NCI-H82 treated with DMSO at 0.1 percent for 48 hours (cell line): ENCODE data around the gene CLGN.
A peak's percentile ranks its signal among the peaks of the same experiment; 100 is the strongest.
"Not testable (repeated sequence)": the region's sequence is repeated elsewhere in the genome, so short reads cannot be mapped to it uniquely, and the experiment has no call there.

Experiments
- DNase-seq: peaks from one replicate; lab custom pipeline; 2025; ENCODE audit not compliant: unreplicated experiment; lab: John Stamatoyannopoulos, UW

The CLGN gene, protein sequence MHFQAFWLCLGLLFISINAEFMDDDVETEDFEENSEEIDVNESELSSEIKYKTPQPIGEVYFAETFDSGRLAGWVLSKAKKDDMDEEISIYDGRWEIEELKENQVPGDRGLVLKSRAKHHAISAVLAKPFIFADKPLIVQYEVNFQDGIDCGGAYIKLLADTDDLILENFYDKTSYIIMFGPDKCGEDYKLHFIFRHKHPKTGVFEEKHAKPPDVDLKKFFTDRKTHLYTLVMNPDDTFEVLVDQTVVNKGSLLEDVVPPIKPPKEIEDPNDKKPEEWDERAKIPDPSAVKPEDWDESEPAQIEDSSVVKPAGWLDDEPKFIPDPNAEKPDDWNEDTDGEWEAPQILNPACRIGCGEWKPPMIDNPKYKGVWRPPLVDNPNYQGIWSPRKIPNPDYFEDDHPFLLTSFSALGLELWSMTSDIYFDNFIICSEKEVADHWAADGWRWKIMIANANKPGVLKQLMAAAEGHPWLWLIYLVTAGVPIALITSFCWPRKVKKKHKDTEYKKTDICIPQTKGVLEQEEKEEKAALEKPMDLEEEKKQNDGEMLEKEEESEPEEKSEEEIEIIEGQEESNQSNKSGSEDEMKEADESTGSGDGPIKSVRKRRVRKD

DNA sequence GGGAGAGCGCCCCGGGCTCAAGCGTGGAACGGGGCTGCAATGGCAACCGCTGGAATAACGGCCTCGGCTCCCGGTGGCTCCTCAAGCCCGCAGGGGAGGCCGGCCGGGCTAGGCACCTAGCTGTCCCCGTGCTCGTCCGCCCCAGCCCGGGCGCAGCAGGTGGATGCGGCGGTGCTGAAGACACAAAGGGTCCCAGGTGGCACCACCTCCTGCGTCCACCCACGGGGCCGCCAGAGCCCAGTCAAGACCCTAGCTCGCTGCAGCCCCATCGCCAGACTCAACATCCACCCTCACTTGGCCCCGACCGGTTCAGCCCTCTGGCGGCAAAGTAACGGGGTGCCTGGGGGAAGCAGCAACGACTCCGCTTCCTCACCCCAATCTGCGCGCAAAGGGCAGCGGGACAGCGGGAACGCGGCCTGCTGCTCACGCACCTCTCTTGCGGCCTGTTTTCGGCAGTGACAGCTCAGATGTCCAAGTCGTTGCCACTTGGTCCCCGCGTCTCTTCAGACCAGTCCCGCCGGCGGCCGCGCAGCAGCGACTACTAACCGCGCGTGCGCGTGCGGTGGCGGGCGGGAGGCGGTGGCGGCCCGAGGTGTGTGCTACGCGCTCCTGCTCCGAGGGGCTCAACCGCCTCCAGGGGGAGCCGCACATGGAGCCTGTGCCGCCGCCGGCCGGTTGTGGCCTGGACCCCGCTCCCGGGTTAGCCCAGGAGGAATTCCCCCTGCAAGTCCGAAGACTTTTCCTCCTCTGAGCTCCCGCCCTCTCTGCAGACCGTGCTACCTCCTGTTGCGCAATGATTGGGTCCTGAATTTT lies at the start of gene CLGN:
Gene CLGN, minus strand, starts transcription at position 543 of the 813 bp plus-strand sequence. CDS start 14,570 bp downstream, outside the sequence.
- DNase-seq: peak; percentile 65

DNA sequence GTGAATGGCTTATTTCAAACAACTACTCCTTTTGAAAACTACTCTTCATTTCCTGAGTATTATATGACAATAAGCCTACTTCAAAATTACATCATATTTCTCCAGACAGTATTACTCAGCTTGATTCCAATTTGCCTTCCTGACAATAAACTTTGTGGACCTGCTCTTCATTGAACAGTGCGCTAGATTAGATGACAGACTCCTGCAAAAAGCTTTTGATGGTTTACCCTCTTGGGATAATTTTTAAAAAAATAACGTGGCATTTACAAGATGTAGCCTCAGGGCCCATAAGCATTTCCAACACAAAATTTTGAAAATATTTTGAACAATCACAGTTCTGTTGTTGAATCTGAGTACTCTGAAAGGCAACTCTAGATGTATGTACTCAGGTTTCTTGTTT lies 44.7 kb upstream of the CLGN start:
- DNase-seq: no peak

DNA sequence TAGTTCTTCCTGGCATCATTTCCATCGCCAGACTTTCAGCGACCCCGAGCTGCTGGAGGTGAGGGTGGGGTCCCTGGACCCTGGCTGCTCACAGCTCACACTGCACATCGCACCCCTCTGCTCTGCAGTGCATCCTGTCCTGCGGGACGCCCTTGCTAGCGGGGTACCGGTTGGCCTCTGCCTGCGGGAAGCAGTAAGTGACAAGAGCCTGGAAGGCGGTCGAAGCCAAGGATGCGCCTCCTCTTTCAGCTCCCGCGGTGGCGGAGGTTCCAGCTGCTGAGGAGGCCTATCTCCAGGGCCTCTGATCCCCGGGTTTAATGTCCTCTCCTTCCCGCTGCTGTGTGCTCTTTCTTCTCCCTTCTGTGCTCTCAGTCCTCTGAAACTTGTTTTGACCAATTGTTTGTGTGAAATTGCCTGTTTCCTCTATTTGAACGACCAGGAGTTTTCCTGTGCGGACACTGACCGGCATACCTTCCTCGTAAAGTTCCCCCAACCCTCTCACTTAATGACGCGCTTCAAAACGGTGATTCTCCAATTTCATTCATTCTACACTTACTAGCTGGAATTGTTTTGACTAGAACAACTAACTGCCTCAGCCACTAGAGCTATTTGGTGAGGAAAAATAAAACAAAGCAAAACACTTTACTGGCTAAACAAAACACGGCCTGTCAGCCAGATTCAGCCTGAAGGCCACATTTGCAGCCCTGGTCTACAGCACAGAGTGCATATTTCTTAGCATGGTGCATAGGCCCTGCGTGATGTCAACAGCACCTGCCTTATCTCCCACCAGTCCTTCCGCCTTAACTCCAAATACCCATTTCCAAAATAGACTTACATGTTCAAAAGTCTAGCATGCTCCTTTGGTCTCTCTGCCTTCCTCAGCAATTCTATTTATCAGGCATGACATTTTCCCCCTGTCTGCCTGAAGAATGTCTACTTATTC lies 42.6 kb upstream of the CLGN start:
- DNase-seq: no peak

DNA sequence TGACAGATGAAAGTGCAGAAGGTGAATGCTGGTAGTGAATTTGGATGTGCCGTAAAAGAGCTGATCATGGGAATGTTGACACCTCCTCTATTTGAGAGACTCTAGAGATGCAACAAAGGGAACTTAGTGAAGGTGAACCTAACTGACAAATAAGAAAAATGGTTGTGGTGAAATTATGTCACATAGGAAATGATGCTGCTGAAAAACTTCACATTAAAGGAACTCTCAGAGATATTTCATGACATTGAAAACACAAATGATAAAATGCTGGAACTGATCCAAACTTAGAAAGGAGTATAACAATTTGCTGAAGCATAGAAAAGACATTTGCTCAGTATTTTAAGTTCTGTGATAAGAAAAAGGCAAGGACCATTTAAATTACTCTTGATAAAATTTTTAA lies 38.7 kb upstream of the CLGN start:
- no peak for DNase-seq

DNA sequence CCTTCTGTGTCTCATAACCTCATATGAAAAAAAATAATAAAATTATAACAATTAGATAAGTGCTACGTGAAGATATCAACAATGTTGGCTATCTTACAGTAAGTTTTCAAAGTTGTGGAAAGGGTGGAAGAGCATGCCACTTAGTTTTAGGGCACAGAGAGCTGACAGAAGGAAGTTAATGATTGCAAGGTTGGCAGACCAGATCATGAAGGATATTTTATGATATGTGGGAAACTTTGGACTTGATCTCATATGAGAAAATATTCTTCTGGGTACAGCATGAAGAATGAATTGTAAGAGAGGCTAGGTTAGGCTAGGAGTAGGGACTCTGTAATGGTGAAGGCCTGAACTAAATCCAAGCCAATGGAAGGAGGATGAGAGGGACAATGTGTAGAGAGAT lies 36.2 kb upstream of the CLGN start:
- DNase-seq: no peak

DNA sequence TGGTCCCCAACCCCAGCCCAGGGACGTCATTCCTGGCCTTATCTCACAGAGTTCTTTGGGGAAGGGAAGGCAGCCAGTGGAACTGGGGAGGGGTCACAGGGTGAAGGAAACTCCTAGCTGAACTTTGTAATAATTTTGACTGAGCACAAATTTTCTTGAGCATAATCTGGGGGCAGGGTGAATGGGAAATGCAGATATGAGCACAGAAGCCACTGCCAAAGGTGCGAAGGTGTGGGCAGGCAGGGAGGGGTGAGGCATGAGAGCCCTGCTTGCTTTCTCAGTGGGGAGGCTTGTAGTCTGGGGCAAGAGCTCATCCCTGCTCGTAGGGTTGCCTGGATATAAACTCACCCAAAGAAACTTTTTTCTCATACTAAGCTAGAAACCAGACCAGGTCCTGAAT lies 35.7 kb upstream of the CLGN start:
- no peak for DNase-seq

DNA sequence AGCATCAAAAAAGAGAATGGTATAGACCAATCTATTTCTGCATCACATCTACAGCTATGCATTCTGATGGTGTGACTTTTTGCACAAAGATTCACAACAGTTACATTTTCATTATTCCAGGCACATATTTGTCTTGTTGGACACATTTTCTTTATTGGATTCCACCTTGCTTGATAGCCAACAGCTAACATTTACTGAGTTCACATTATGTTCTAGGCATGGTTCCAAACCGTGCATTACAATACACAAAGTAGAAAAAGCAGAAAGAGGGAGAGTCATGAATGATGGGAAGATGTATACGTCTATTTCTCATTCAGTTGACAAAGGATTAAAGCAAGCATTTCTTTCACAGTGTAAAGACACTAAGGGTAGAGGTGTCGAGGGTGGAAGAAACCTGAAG lies 22.9 kb upstream of the CLGN start:
- no peak for DNase-seq

DNA sequence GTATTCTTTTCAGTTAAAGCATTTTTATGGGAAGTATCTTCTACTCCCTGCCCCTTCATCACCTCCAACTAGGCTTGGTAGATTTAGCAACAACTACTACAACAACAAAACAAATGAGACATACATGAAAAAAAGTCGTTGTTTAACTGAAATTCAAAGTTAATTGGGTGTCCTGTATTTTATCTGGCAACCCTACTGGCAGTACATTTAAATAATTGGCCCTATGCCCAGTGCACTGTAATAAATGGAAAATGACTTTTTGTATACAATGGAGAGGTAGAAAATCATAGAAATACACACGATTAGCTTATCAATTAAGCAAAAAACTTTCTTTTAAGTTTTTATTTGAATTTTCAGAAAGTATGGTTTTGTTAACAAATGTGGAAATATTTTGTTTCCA lies 21.4 kb upstream of the CLGN start:
- DNase-seq: no peak

DNA sequence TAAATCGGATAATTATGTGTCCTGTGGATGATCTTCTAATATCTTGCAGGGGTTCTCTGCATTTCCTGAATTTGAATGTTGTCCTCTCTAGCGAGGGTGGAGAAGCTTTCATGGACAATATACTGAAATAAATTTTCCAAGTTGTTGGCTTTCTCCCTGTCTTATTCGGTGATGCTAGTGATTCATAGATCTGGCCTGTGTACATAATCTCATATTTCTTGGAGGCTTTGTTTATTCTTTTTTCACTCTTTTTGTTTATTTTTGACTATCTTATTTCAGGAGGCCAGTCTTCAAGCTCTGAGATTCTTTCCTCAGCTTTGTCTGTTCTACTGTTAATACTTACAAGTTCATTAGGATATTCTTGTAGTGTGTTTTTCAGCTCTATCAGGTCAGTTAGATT lies 20.7 kb upstream of the CLGN start:
- no peak for DNase-seq

DNA sequence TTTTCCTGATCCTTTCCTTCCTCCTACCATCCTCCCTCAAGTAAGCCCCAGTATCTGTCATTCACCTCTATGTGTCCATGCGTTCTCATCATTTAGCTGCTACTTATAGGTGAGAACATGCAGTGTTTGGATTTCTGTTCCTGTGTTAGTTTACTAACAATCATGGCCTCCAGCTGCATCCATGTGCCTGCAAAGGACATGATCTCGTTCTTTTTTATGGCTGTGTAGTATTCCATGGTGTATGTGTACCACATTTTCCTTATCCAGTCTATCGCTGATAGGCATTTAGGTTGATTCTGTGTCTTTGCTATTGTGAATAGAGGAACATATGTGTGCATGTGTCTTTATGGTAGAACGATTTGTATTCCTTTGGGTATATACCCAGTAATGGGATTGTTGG lies 16.9 kb upstream of the CLGN start:
- DNase-seq: not testable (repeated sequence)

DNA sequence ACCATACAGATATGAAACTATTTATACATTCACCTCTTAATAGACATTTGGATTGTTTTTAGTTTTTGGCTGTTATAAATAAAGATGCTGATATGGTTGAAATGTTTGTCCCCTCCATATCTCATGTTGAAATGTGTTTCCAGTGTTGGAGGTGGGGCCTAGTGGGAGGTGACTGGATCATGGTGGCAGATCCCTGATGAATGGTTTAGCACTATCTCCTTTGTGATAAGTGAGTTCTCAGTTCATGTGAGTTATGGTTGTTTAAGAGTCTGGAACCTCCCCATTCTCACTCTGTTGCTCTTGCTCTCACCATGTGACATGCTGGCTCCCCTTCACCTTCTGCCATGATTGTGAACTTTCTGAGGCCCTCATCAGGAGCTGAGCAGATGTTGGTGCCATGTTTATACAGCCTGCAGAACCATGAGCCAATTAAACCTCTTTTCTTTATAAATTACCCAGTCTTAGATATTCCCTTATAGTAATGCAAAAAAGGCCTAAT lies 12.2 kb upstream of the CLGN start:
- DNase-seq: no peak

DNA sequence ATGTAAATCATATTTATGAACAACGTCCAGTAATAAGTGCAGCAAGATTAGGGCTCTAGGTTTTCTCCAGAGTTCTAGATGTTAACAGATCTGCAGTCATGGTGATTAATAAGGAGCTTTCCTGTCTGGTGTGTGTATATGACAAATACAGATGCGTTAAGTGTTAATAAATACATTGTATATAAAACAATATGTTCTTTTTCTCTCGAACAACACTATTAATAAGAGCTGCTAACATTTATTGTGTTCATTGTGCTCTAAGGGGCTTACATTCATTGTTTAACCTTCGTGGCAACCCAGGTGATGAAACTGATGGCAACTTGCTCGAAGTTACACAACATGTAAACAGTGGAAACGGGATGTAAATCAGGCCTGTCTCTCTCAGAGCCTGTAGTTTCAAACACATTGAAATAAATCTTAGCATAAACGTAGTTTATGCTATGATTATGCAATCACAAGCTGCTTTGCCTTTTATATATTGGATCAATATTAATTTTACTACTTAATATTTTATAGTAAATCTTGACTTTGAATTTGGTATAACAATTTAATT lies 547 bp upstream of the CLGN start:
- no peak for DNase-seq

DNA sequence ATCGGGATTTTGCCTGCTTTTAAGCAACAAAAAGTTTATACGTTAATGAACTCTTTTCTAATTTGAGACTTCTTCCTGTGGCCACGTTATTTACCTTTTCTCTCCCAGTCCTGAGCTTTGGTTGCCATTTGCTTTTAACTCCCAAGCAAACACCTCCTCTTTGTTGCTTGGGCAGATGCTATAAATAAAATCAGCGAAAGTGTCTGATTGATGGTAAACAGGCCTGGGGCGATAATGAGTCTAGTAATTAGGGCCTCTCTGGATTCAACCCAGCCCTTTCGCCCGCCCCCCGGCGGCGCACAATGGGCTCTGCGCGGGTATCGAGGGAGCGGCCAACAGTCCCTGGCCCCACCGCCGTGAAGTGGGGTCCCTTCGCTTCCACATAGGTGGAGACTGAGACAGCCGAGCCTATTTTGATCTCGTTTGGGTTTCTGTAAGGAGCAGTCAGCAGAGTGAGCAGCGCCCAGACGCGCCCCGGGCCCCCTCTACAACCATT lies 790 bp downstream of the CLGN start:
- peak; percentile 51 for DNase-seq

DNA sequence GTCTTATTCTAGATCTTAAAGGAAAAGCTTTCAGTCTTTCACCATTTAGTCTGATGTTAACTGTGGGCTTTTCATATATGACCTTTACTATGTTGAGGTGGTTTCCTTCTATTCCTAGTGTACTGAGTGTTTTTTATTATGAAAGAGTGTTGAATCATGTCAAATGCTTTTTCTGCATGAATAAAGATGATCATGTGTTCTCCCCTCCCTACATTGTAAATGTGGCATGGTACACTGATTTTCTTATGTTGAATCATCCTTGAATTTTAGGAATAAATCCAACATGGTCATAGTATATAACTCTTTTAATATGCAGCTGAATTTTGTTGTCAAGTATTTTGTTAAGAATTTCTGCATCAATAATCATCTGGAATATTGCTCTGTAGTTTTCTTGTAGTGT lies 4.3 kb downstream of the CLGN start:
- no peak for DNase-seq

DNA sequence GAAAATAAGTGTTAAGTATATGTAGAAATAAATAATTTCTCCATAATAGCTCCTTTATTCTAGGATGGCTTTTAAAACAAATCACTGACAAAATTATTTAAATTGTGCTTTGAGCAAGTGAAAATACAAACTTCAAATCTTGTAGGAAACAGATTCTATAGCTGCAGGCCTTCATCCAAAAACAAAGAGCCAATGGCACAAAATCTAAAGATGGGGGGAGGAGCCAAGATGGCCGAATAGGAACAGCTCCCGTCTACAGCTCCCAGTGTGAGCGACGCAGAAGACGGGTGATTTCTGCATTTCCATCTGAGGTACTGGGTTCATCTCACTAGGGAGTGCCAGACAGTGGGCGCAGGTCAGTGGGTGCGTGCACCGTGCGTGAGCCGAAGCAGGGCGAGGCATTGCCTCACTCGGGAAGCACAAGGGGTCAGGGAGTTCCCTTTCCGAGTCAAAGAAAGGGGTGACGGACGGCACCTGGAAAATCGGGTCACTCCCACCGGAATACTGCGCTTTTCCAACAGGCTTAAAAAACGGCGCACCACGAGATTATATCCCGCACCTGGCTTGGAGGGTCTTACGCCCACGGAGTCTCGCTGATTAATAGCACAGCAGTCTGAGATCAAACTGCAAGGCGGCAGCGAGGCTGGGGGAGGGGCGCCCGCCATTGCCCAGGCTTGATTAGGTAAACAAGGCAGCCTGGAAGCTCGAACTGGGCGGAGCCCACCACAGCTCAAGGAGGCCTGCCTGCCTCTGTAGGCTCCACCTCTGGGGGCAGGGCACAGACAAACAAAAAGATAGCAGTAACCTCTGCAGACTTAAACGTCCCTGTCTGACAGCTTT lies 14.1 kb downstream of the CLGN start:
- DNase-seq: not testable (repeated sequence)

DNA sequence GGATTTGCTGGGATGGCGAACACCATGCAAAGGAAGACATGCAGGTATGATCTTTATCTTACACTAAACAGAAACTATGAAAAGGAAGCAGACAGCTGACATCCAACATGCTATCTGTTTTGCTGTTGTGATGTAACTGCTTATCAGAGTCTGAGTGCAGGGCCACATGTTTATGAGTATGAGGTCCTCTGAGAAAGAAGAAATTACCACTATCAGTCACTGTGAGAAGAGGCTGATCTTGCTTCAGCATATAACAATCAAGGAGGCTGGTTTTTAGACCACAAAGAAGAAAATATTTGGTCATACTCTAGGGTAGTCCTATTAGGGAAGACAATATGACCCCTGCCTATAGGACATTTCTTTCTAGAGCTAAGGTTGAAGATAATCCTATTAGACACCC lies 18.5 kb downstream of the CLGN start:
- no peak for DNase-seq

DNA sequence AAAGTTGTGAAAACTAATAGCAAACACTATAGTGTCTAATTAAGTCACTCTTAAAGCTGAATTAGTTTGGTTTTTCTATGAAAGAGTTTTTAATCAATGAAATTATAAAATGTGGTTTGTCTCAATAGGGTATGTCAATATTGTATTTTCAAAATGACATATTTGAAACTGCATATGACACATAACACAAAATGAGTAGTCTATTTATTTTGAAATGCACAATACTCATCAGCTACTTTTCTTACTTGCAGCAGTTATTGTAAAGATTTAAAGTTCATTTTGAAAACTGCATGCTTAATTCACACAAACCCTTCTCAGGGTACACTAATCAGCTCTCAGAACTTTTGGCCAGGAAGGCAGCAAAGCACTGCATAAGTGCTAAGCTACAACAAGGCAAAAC lies 21.2 kb downstream of the CLGN start:
- DNase-seq: no peak

DNA sequence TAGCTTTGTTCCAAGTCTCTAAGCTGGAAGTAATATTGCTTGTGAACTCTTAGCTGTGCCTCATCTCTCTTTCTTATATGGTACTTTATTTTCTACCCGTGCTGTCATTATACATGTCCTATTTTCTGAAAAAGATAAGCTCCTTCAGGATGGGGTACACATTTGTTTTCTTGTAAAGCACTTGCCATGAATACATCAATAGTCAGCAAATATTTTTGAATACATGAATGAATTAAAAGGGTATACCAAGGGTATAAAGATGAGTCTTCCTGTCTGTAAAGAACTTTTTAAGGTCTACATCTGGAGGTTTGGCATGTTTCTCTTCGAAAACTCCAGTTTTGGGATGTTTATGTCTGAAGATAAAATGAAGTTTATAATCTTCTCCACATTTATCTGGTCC lies 27.3 kb downstream of the CLGN start:
- no peak for DNase-seq

DNA sequence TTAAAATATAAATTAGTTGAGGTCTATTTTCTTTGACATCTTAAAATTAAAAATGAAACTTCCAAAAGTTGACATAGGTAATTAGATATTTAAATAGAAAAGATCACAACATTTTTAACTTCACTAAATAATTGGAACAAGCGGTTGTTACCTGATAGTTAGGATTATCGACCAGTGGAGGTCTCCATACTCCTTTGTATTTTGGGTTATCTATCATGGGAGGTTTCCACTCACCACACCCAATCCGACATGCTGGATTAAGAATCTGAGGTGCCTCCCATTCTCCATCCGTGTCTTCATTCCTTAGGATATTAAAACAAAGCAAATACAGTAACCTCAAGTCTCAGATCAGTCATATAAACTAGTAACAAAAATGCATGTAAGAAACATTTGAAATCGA lies 31.8 kb downstream of the CLGN start:
- DNase-seq: no peak
